Activated CD4-positive, CD25-positive, alpha-beta regulatory T cell (primary cell): ENCODE results near the gene CCND1.
"Not testable (repeated sequence)": the region's sequence is repeated elsewhere in the genome, so short reads cannot be mapped to it uniquely, and the experiment has no call there.

ENCODE experiments used
- DNase-seq, 4 experiments: peaks; one replicate each; lab custom pipeline; 2025; lab: John Stamatoyannopoulos, UW

Gene CCND1

DNA sequence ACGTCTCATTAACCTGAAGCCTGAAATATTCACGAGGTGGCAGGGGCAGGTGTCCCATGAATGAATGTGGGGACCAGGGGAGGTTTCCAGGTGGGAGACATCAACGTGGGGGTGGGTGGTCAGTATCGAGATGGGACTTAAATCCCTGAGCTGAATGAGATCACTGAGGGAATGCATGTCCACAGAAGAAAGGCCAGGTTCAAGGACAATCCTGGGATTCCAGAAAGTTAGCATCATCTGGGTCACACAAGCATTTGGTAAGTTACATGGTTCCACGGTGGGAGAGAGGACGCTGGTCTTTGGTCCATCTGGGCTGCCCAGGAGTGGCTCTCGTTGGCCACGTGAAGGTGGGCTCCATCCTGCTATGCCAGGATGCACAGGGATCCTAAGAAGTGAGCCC is 22.7 kb upstream of the CCND1 start:
- DNase-seq: no peak

DNA sequence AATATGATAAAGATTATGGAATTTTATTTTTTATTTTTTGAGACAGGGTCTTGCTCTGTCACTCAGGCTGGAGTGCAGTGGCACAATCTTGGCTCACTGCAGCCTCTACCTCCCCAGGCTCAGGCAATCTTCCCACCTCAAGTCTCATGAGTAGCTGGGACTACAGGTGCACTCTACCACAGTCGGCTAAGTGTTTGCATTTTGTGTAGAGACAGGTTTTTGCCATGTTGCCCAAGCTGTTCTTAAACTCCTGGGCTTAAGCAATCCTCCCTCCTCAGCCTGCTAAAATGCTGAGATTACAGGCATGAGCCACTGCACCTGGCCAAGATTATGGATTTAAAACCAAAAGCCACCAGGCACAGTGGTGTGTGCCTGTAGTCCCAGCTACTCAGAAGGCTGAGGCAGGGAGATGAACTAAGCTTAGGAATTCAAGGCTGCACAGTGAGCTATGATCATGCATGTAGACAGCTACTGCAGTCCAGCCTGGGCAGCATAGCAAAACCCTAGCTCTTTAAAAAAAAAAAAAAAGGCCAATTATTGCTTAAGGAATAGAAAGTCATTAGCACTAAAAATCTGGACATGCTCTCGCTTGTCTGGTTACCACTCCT is 20.2 kb upstream of the CCND1 start:
- no peak for DNase-seq

DNA sequence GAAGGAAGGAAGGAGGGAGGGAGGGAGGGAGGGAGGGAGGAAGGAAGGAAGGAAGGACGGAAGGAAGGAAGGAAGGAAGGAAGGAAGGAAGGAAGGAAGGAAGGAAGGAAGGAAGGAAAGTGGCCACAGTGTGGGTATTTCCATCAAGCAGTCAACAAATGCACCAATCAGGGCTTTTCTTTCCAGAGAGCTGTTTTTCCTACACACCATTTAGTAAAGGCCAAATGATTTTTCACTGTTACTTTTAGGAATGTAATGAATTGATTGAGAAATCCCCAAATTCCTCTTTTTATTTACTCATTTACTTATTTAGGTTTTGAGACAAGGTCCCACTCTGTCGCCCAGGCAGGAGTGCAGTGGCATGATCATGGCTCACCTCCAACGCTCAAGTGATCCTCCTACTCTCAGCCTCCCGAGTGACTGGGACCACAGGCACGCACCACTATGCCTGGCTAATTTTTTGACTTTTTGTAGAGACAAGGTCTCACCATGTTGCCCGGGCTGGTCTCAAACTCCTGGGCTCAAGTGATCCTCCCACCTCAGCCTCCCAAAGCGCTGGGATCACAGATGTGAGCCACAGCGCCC is 18.8 kb upstream of the CCND1 start:
- DNase-seq: not testable (repeated sequence)

DNA sequence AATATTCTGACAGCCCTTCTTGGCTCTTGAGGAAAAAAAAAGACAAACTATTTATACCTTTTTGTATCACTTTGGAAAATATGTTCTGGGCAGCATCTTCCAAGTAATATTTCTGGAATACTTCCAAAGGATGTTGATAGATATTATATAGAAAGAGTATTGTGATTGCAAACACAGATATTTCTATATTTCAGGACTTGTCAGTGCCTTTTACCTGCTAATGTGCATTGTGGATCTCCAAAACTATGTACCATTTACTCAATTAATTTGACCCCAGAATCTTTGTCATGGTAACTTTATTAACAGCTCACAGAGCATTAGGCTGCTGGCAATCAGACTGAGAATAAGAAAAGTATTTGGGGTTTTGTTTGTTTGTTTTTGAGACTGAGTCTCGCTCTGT is 16.7 kb upstream of the CCND1 start:
- no peak for DNase-seq

DNA sequence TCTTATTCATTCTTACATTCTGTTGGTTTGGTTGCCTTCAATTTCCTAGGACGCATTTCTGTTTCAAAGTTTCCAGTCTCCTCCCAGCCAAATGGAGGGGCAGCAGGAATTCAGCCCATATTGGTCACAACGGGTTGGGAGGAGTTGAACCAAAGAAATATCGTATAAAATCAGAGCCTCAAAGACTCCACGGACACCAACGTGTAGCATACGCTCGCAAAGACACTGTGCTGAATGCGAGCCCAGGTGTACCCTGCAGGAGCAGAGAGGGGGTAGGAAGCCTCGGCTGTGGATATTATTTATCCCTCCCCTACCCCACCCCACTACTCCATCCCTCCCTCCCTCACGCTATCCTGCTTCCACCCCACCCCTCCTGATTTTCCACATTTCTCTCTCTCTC is 15.5 kb upstream of the CCND1 start:
- no peak for DNase-seq

DNA sequence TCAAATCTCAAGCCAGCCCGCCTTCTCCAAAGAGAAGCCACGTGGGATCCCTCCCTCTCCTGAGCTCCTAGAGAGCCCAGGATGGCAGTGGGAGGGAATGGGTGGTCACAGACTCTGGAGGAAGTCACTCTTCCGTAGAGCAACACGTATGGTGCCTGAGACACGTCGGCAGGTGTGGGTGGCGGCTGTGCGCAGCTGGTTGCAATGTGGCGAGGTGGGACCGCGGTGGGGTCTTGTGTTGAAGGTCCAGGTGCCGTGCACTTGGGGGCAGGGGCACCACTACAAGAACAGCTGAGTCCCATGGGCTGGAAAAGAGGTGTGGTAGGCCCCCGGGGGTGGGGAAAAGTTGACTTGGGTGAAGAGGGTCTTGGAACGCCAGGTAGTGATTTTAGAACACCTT is 13.4 kb upstream of the CCND1 start:
- no peak for DNase-seq

DNA sequence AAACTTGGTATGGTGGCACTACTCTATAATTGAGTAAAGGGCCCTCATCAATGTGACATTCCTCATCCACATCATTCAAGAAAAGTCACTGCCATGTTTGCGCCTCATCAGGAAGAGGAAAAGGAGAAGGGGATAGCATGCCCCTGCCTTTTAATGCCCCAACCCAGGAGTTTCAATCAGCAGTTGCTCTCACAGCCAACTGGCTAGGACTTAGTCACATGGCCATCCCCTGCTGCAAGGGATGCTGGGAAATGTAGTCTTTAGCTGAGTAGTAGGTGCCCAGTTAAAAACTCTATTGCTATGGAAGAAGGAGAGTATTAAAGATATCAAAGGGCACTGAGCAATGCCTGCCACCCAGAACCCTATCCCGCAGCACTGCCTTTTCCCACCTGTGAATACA is 10.9 kb upstream of the CCND1 start:
- no peak for DNase-seq

DNA sequence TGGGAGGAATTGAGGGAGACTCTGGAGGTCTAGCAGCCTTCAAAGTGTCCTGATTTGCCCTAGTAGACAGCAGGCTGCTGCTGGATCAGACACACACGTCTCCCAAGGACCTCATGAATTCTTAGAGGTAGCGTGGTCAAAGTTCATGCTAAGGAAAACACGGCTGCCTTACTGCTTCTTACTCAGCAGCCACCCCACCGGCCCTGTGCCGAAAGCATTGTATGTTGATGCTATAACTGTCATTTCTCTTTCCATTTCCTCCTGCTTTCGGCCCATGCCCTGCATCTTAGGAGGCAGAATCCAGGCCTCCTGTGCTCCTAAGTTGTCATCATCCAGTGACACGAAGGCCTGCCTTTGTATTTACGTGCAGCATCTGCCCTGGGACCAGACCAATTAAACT is 10.5 kb upstream of the CCND1 start:
- DNase-seq: no peak

DNA sequence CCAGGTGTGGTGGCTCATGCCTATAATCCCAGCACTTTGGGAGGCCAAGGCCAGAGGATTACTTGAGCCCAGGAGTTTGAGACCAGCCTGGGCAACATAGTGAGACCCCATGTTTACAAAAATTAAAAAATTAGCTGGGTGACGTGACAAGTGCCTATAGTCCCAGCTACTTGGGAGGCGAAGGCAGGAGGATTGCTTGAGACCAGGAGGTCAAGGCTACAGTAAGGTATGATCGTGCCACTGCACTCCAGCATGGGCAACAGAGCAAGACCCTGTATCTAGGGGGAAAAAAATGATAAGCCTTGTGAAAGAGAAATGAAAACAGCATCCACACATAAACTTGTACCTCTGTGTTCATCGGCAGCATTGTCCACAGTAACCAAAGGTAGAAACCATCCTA is 8.1 kb upstream of the CCND1 start:
- no peak for DNase-seq

DNA sequence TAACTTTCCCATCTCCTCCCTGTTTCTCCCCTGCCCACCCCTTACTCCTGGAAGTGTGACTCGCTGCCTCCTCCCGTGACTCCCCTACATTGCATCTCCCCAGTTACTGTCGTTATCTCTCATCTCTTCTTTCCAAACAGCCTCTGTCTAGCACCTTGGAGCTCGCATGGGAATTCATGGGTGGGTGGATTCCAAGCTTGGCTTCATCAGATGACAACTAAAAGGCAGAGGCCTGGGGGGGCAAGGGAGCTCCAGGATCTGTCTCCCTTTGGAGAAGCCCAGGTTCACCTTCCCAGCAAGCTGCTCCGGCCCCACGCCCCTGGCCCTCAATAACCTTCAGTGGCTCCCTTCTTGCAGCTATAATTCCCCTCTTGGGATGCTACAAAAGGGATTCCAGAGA is 6.9 kb upstream of the CCND1 start:
- DNase-seq: no peak

DNA sequence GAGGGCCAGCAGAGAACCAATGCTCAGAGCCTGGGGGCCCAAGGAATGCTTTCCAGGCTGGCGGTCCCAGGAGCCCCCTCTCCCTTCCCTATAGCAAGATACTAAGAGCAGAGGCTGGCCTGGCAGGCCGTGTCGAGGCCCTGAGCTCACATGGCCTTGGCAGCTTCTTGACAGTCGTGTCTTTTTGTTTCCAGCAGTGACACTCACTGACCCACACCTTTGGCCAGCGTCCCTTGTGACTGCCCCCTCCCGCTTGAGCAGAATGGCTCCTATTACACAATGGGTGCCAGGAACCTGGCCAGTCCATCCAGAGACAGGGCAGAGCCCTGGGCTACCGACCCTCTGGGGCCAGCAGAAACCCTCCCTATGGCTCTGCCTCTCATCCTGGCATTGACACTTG is 6.4 kb upstream of the CCND1 start:
- no peak for DNase-seq

DNA sequence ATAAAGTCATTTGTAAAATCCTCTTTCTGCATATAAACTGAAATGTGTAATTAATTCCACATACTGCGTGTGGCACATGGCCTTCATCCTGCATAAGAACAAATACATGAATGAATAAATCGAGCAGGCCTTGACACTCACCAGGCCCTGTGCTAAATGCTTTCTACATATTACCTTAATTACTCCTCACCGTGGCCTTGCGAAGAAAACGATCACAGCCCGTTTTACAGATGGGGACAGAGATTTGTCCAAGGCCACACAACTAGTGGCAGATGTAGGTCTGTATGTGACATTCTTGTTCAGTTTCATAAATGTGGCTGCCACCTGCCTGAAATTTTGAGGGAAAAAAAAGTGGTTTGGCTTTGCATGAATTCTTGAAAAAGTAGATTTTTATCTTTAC is 5.8 kb upstream of the CCND1 start:
- DNase-seq: no peak

DNA sequence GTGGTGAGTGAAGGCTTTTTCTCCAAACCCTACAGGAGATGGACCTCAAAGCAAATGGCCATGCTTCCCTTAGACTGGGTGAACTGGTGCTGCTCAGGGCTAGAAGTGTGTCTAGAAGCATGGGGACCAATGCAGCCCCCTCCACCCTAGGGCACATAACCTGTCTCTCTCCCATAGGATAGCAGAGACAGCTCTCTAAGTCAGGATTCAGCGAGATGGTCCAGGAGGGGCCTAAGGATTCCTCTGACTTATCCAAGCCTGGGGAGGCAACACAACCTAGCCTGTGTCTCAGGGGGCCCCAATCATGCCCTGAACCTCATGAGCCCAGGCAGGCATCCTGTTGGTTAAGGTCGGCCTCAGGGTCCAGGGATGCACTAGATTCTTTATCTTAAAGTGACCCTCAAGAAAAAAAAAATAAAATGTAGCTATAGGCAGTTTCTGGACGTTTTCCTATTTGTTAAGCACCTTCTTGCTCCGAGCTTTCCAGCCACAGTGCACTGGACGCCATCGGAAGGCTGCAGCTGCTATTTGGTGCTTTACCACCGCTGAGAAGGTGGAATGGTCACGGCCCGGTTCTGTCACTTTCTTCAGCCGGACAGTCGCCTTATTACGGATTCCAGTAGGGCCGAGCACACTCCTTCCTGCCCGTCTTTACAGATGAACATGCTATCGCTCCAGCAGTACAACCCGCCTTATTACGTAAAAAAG is 5.0 kb upstream of the CCND1 start:
- no peak for DNase-seq

DNA sequence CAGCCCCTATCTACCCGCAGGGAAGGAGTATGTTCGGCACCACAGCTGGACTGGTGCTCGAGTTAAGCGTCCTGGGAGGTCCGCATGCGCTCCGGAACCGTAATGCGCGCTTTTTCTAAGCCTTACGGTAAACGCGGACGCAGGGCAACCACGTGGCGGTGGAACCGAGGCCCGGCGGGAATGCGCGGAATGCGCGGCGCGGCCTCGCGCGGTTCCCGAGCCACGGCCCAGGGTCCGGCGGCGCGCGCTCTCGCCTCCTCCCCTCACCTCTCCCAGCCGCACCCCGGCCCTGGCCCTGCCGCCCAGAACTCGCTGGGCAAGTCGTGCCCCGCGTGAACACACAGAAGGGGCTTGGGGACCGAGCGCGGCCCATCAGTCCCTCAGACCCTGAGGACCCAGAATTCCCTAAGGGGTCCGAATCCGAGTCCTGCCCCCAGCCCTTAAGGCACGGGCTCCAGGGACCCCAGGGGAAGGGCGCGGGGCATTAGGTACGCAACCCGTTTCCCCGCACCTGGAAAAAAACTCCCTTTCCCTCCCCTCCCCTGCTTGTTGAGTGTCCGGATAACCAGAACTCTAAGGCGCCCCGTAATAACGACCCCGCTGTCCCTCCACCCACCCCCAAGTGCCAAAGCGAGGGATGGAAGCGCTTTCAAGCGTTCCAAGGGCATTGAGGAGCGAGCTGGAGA is 4.3 kb upstream of the CCND1 start:
- DNase-seq: no peak

DNA sequence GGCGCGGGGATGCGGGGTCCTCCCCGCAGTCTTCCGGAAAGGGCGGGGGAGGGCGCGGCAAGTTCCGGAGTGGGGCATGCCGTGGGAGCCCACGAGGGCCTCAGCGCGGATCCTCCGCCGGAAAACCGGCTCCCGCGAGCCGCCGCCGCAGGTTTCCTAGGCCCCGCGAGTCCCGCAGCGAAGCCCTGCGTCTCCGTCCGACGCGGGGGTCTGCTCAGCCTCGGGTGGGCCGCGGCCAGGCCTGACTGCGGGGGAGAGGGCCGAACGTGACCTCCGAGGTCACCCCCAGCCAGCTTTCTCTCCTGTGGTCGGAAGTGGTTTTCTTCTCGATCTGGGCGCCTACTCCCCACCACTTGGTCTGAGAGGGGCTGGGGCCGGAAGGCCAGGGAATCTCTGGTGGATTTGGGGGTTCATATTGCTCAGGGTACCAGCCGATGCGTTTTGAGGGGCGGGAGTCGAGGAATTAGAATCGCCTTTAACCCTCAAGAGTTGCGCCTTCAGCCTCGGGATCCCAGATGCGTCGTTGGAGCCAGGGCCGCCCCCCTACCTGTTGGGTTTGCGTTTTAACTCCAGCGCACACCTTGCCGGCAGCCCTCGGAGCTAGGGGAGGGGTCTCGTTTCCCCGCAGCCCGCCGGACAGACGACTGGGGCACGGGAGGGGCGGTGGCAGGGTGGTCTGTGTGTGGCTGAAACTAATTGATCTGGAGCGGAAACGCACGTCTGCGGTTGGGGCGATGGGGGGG is 3.6 kb upstream of the CCND1 start:
- DNase-seq: no peak

DNA sequence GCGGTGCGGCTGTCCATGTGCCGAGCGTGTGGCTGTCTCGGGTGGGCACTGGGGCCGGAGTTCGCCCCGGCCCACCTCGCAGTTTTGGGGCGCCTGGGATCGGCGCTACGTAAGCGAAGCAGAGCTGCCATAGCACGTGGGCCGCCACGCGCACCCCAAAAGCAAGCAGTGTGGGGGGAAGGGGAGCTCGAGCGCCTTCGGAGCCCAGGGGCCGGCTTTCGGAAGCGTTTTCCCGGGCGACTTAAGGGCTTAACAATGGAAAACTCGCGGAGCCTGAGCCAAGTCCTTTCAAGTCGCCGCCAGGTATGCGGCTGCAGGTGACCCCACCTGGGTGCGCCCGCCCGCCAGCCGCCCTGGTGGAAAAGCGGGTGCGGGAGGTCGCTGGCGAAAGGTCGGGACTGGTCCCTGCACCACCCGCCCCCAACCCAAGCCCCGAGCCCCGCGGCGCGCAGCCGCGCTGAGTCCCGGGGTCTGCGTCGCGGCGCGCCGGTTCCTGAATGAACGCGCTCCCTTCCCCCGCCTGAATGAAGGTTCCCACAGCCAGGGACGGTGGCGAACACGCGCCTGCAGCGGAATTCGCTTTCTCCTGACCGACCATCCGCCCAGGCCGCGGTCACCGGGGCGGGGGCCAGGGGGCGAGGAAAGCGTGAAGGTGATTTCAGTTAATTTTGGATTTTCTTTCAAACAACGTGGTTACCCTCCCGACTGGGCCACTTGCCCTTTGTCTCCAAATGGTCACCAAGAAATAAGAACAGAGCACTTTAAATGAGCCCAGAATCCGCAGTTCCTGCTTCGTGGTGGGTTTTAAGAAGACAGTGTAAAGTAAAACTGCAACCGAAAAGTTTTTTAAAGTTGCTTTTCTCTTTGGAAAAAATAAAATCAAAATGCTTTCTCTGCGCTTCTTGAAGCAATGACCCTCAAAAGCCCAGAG is 2.8 kb upstream of the CCND1 start:
- DNase-seq: no peak

DNA sequence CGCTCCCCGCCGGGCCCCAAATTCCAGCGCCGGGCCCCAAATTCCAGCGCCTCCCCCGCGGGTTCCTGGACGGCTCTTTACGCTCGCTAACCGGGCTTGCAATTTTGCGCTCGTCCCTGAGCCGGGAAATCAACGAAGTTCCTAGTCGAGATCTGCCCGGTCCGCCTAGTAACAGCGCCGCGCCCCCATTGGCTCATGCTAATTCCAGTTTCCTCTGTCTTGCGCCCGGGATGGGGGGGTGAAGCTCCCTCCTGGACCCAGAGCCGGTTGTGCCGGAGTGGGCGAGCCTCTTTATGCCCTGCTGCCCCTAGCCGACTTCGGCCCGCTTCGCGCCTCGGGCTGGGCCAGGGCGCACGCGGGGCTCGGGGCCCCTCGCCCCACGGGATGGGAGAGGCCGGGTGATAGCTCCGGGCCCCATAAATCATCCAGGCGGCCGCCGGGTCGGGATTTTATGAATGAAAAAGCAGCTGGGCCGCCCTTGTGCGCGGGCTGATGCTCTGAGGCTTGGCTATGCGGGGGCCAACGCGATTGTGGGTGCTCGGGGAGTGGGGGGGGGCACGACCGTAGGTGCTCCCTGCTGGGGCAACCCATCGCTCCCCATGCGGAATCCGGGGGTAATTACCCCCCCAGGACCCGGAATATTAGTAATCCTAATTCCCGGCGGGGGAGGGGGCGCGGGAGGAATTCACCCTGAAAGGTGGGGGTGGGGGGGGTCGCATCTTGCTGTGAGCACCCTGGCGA is 1.8 kb upstream of the CCND1 start:
- DNase-seq: no peak

DNA sequence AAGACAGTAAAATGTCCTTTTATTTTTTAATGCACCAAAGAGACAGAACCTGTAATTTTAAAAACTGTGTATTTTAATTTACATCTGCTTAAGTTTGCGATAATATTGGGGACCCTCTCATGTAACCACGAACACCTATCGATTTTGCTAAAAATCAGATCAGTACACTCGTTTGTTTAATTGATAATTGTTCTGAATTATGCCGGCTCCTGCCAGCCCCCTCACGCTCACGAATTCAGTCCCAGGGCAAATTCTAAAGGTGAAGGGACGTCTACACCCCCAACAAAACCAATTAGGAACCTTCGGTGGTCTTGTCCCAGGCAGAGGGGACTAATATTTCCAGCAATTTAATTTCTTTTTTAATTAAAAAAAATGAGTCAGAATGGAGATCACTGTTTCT is 1.1 kb upstream of the CCND1 start:
- no peak for DNase-seq

DNA sequence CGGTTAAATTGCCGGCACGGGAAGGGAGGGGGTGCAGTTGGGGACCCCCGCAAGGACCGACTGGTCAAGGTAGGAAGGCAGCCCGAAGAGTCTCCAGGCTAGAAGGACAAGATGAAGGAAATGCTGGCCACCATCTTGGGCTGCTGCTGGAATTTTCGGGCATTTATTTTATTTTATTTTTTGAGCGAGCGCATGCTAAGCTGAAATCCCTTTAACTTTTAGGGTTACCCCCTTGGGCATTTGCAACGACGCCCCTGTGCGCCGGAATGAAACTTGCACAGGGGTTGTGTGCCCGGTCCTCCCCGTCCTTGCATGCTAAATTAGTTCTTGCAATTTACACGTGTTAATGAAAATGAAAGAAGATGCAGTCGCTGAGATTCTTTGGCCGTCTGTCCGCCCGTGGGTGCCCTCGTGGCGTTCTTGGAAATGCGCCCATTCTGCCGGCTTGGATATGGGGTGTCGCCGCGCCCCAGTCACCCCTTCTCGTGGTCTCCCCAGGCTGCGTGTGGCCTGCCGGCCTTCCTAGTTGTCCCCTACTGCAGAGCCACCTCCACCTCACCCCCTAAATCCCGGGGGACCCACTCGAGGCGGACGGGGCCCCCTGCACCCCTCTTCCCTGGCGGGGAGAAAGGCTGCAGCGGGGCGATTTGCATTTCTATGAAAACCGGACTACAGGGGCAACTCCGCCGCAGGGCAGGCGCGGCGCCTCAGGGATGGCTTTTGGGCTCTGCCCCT is 529 bp upstream of the CCND1 start:
- no peak for DNase-seq
